Measurements from ENCODE around the gene HIVEP3. TPM values are rescaled to one million over a fixed set of nuclear protein-coding genes. Genes with fewer than 3 reads are reported as not detected.

HIVEP3 gene
- total and polyA plus RNA-seq, 2 of the 13 experiments (the other 11 are each of a cell fraction or from before 2014, with no cell fraction given), result 0.05 TPM; not detected in 1

DNA sequence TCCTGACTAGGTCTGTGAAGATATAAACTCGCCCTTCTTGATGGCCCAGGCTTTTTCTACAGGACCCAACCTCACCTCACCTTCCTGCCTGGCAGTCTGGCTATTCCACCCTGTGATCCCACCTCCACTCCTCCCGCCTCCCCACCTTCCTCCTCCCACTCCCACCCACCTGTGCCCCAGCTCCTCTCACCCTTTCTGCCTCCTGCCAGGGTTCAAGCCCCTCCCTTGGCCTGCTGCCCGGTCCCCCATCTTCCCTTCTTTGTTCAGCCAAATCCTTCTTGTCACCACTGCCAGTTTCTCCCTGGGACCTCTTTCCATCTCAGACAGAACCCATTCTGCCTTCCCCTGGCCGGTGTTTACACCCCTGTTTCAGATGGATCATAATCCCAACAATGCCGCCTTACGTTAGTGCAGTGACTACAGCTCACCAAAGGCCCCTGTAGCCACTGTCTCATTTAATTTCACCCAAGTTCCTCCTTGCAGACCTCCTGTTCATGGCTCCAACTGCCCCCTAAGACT lies 306.7 kb downstream of the HIVEP3 start:
- Histone ChIP-seq H3K4me3 (replicated peaks in 1 of 3; ENCODE audit: insufficient read depth in 1 of 3, low read depth in 2 of 3, low read length in 3 of 3) (no peak overlapping the region), H3K4me2 (ENCODE audit: low read depth, low read length) (no peak overlapping the region), H3K36me3 (replicated peaks in 1 of 2; ENCODE audit: control insufficient read depth in 1 of 2, insufficient read depth in 2 of 2, low read length in 2 of 2) (no peaks in the 10 kb centered on the region), H3K27me3 (ENCODE audit: control insufficient read depth in 1 of 2, insufficient read depth in 2 of 2, low read length in 2 of 2) (peaks cover 6 to 34% of the 10 kb centered on the region in 2 experiments; a peak in 2 of 5 replicates), H3K79me2 (ENCODE audit: insufficient read depth, low read length) (no peaks in the 10 kb centered on the region), H3K27ac (ENCODE audit: extremely low read length, insufficient read depth, low read length) (no peak overlapping the region), H2AFZ (ENCODE audit: low read length) (no peak overlapping the region), H3K4me1 (ENCODE audit: insufficient read depth, low read length) (no peaks in the 10 kb centered on the region), H3K9ac (ENCODE audit: insufficient read depth, low read depth, low read length) (no peak overlapping the region), H3K9me3 (ENCODE audit: low read length) (no peaks in the 10 kb centered on the region), H4K20me1 (ENCODE audit: insufficient read depth, low read length) (no peaks in the 10 kb centered on the region)
- DNase-seq (ENCODE audit: low spot score) (no peak), FAIRE-seq (no peak), ATAC-seq (no peak)
- 14% methylated on average over 6 of the region's 6 CpGs for WGBS (ENCODE audit: low lambda C conversion rate)
- intact Hi-C loops (cut with micrococcal nuclease; ENCODE audit: unreplicated experiment), result no loop called here
- no TSS peak for BruUV-seq (replicated peaks)
- POLR2A ChIA-PET, result no interaction called here
- in situ Hi-C loops (cut with HindIII; ENCODE audit: extremely low pct_ligation_motif_present, low pct_unique_long_range_greater_than_20kb), result no loop called here
- TF ChIP-seq MTA1 (CRISPR knock-in tag; IDR thresholded peaks at IDR 0.05; ENCODE audit: borderline replicate concordance) (no peak), ZNF766 (CRISPR knock-in tag; IDR thresholded peaks at IDR 0.05; ENCODE audit: borderline replicate concordance) (no peak), KLF12 (CRISPR knock-in tag; IDR thresholded peaks at IDR 0.05; ENCODE audit: borderline replicate concordance) (no peak), SOX5 (CRISPR knock-in tag; IDR thresholded peaks at IDR 0.05; ENCODE audit: borderline replicate concordance) (no peak), MAX (IDR thresholded peaks at IDR 0.05) (no peak), SALL1 (CRISPR knock-in tag; IDR thresholded peaks at IDR 0.05) (no peak), ZNF577 (CRISPR knock-in tag; IDR thresholded peaks at IDR 0.05; ENCODE audit: borderline replicate concordance, low read depth) (no peak), IKZF4 (CRISPR knock-in tag; IDR thresholded peaks at IDR 0.05; ENCODE audit: borderline replicate concordance, low read depth, not compliant biosample characterization) (no peak), CEBPZ (IDR thresholded peaks at IDR 0.05; ENCODE audit: low read length) (no peak), RXRA (CRISPR knock-in tag; IDR thresholded peaks at IDR 0.05) (no peak)
- TF ChIP-seq, protein P1, sequence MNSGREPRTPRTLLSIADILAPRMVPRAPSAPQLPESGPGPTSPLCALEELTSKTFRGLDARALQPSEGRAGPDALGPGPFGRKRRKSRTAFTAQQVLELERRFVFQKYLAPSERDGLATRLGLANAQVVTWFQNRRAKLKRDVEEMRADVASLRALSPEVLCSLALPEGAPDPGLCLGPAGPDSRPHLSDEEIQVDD (CRISPR knock-in tag; IDR thresholded peaks at IDR 0.05; ENCODE audit: borderline replicate concordance), result no peak
- CTCF ChIA-PET (ENCODE audit: low intra/inter-chr PET ratio, low total read pairs), result no interaction called here

Data from HepG2 (cell line).